Measurements from ENCODE around the gene RNASEH2B. TPM values are rescaled to one million over a fixed set of nuclear protein-coding genes. Genes with fewer than 3 reads are reported as not detected.

The RNASEH2B gene
- total and polyA plus RNA-seq, 9 of the 15 experiments (the other 6 are each of a cell fraction or from before 2014, with no cell fraction given): 26.3 to 109 (median 62.5) TPM

GRCh38 chr13:50882816-50883435 lies 26.7 kb upstream of the RNASEH2B start (continued):
- TF ChIP-seq TGIF2 (CRISPR knock-in tag; IDR thresholded peaks at IDR 0.05) (no peak), ZNF224 (CRISPR knock-in tag; IDR thresholded peaks at IDR 0.05) (no peak), CCAR2 (IDR thresholded peaks at IDR 0.05; ENCODE audit: low read depth, low read length) (no peak), YBX1 (IDR thresholded peaks at IDR 0.05) (no peak), ZNF24 (IDR thresholded peaks at IDR 0.05) (no peak), E2F8 (IDR thresholded peaks at IDR 0.05; ENCODE audit: low read depth, partially characterized antibody) (no peak), SP1 (CRISPR knock-in tag; IDR thresholded peaks at IDR 0.05) (no peak), ZNF41 (CRISPR knock-in tag; conservative IDR thresholded peaks at IDR 0.05) (no peak), ZNF785 (CRISPR knock-in tag; IDR thresholded peaks at IDR 0.05) (no peak)

DNA sequence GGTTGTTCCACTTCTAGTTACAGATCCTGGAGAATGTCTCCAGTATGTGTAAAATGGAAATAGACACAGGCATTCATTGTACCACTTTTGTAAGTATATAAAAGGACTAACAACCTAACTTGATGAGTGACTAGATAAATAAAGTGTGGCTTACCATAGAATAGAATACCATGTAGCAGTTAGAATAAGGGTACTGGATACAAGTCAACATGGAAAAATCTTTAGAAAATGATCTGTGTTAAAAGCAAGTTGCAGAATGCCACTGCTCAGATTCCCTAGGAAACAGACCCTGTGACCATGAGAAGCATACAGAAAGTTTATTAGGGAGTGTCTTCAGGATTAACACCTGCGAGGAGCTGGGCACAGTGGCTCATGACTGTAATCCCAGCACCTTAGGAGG lies 25.9 kb upstream of the RNASEH2B start:
- in situ Hi-C loops (cut with MboI): no loop called here
- no TSS peak for BruUV-seq (replicated peaks)
- POLR2A ChIA-PET: interaction anchor here (0.6 kb wide), 1 partner anchor 32 kb away, joined by 3 read pairs; no protein-coding TSS in a partner anchor

More for the DNA sequence above, 25.9 kb upstream of the RNASEH2B start:
- Histone ChIP-seq H3K36me3 (ENCODE audit: control insufficient read depth, insufficient read depth, low read length) (no peaks in the 10 kb centered on the region), H3K4me2 (ENCODE audit: insufficient read depth, low read length) (no peak overlapping the region), H3K9me3 (replicated peaks; ENCODE audit: control insufficient read depth, insufficient read depth, low read depth, low read length) (no peaks in the 10 kb centered on the region), H2AFZ (ENCODE audit: low read depth, low read length) (no peak overlapping the region), H3K9me1 (ENCODE audit: control insufficient read depth, insufficient read depth, low read length) (no peaks in the 10 kb centered on the region), H3K27me3 (ENCODE audit: control insufficient read depth in 2 of 2, insufficient read depth in 2 of 2, low read length in 2 of 2) (no peaks in the 10 kb centered on the region; a peak in 1 of 5 replicates), H3K27ac (ENCODE audit: extremely low read depth, low read depth, low read length) (no peak overlapping the region), H3K79me2 (ENCODE audit: control insufficient read depth, insufficient read depth, low read length) (no peaks in the 10 kb centered on the region), H3K4me3 (no peak overlapping the region), H3K9ac (ENCODE audit: insufficient read depth in 1 of 2, low read depth in 2 of 2, low read length in 2 of 2) (no peak overlapping the region), H4K20me1 (replicated peaks; ENCODE audit: control insufficient read depth, insufficient read depth, low read length) (no peaks in the 10 kb centered on the region), H3K4me1 (replicated peaks in 1 of 2; ENCODE audit: control insufficient read depth in 2 of 2, insufficient read depth in 2 of 2, low read length in 2 of 2) (no peaks in the 10 kb centered on the region)
- no peak for TF ChIP-seq ZFP36 (IDR thresholded peaks at IDR 0.05; ENCODE audit: low read depth, low read length, partially characterized antibody)
- WGBS (ENCODE audit: insufficient coverage, low coverage, missing lambda C conversion rate): 0% methylated on average over 1 of the region's 1 CpG
- intact Hi-C loops (cut with micrococcal nuclease): no loop called here
- no peak for DNase-seq (ENCODE audit: extremely low read depth in 1 of 4, low spot score in 3 of 4)
- CTCF ChIA-PET (ENCODE audit: low intra/inter-chr PET ratio): no interaction called here
- no peak for FAIRE-seq
- no peak for ATAC-seq

Data from K562 (cell line).